ENCODE measurements around the gene CYP3A5. TPM values are rescaled to one million over a fixed set of nuclear protein-coding genes. Genes with fewer than 3 reads are reported as not detected.

Gene CYP3A5
- polyA plus RNA-seq, 2 of the 4 experiments (the other 2 are of a cell fraction) = 2.3 to 9.7 TPM

- TF ChIP-seq ELK1 (IDR thresholded peaks at IDR 0.05; ENCODE audit: low read depth, low read length) = no peak
- Histone ChIP-seq H3K27ac (no peak overlapping the region), H3K4me3 (no peak overlapping the region), H3K4me1 (no peaks in the 10 kb centered on the region), H3K4me2 (no peak overlapping the region), H3K9me3 (no peaks in the 10 kb centered on the region)
- no peak for FAIRE-seq
- DNase-seq (ENCODE audit: low read depth in 1 of 2, low spot score in 1 of 2) = no peak
- POLR2A ChIA-PET = interaction anchor here (0.6 to 0.8 kb wide), 2 partner anchors 12 to 157 kb away, joined by 3 to 4 read pairs; partner anchors contain the start of gene ZSCAN25
- CTCF ChIA-PET = interaction anchor here (1.1 to 5.2 kb wide), 7 partner anchors 10 to 362 kb away, joined by 3 to 39 read pairs (median 4); partner anchors contain the start of genes GJC3 and ZSCAN25
- 84% methylated on average over 14 of the region's 14 CpGs for WGBS (ENCODE audit: missing lambda C conversion rate)
- ATAC-seq = no peak
Measured at GRCh38 chr7:99628471-99629465, 51.0 kb downstream of the CYP3A5 start.

DNA sequence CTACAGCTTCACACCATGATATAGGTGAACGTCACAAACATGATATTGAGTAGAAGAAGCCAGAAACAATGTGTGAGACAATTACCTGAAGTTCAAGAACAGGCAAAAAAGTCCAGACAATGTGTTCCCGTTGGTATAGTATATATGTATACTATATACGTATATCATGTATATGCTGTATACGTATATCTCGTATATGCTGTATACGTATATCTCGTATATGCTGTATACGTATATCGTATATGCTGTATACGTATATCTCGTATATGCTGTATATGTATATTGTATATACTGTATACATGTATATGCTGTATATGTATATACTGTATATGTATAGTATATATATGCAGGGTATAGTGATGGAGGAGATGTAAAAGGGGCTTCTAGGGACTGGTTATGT is 52.3 kb downstream of the CYP3A5 start:
- DNase-seq (ENCODE audit: low read depth in 1 of 2, low spot score in 1 of 2) (no peak), ATAC-seq (no peak), FAIRE-seq (peak; percentile 68)
- no peak overlapping the region for H3K4me3 ChIP-seq
- no peak overlapping the region for H3K4me2 ChIP-seq
- TF ChIP-seq SMC3 (IDR thresholded peaks at IDR 0.05) (no peak), RAD21 (conservative IDR thresholded peaks at IDR 0.05 in 1 of 2, IDR thresholded peaks at IDR 0.05 in 1 of 2) (no peak), RFX5 (IDR thresholded peaks at IDR 0.05) (no peak), MAZ (IDR thresholded peaks at IDR 0.05; ENCODE audit: borderline replicate concordance, low read depth, low read length) (no peak), HOXA7 (CRISPR knock-in tag; IDR thresholded peaks at IDR 0.05) (no peak), BHLHE40 (IDR thresholded peaks at IDR 0.05; ENCODE audit: low read depth, low read length) (no peak), EHMT2 (IDR thresholded peaks at IDR 0.05; ENCODE audit: low read depth) (no peak)
- WGBS (ENCODE audit: missing lambda C conversion rate) = 94% methylated on average over 11 of the region's 11 CpGs
- CTCF ChIA-PET = interaction anchor here (0.8 to 2.0 kb wide), 4 partner anchors 10 to 322 kb away, joined by 3 to 8 read pairs (median 4); partner anchors contain the start of genes TRIM4 and ZSCAN25
- no peak overlapping the region for H3K27ac ChIP-seq
- H3K9me3 ChIP-seq = no peaks in the 10 kb centered on the region
- H3K4me1 ChIP-seq = no peaks in the 10 kb centered on the region
- POLR2A ChIA-PET = no interaction called here

DNA sequence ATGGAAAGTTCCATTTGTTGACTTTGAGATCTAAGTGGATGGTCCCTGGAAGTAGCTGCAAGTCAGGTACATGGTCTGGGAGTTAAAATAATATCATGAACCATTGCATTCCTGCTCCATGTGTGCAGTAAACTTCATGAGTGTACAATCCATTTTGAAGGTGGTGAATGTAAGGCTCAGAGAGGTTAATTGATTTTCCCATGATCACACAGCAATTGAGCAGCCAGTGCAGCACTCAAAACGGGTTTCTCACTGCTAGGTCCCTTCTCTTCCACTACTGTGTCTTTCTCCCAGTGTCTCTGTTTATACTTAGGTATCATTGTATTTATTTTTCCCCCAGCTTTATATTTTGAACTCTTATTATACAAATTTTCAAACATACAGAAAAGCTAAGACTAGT is 53.1 kb downstream of the CYP3A5 start:
- no peak for TF ChIP-seq KDM5A (IDR thresholded peaks at IDR 0.05)
- TF ChIP-seq ZFP36 (IDR thresholded peaks at IDR 0.05; ENCODE audit: borderline replicate concordance, partially characterized antibody) = peak; percentile 55
- no peak for TF ChIP-seq HOXA7 (CRISPR knock-in tag; IDR thresholded peaks at IDR 0.05)
- no peak for TF ChIP-seq RNF2 (IDR thresholded peaks at IDR 0.05; ENCODE audit: borderline replicate concordance, low read depth)
- FAIRE-seq (no peak), ATAC-seq (no peak), DNase-seq (ENCODE audit: low read depth in 1 of 2, low spot score in 1 of 2) (no peak)
- CTCF ChIA-PET = interaction anchor here (1.1 to 2.0 kb wide), 3 partner anchors 10 to 292 kb away, joined by 3 to 8 read pairs (median 4); partner anchors contain the start of genes TRIM4 and ZSCAN25
- Histone ChIP-seq H3K4me1 (no peaks in the 10 kb centered on the region), H3K27ac (no peak overlapping the region), H3K4me2 (no peak overlapping the region), H3K9me3 (no peaks in the 10 kb centered on the region), H3K4me3 (no peak overlapping the region)
- POLR2A ChIA-PET = no interaction called here
- 76% methylated on average over 1 of the region's 1 CpG for WGBS (ENCODE audit: missing lambda C conversion rate)

GRCh38 chr7:99625961-99626360 is 53.8 kb downstream of the CYP3A5 start:
- H3K27ac ChIP-seq = no peak overlapping the region
- H3K9me3 ChIP-seq = no peaks in the 10 kb centered on the region
- 92% methylated on average over 4 of the region's 4 CpGs for WGBS (ENCODE audit: missing lambda C conversion rate)
- TF ChIP-seq MAZ (IDR thresholded peaks at IDR 0.05; ENCODE audit: borderline replicate concordance, low read depth, low read length) = no peak
- no peak for TF ChIP-seq RCOR1 (IDR thresholded peaks at IDR 0.05; ENCODE audit: low read depth, low read length)
- no peak for TF ChIP-seq E2F6 (IDR thresholded peaks at IDR 0.05; ENCODE audit: borderline replicate concordance, low read depth)
- TF ChIP-seq, protein P1, sequence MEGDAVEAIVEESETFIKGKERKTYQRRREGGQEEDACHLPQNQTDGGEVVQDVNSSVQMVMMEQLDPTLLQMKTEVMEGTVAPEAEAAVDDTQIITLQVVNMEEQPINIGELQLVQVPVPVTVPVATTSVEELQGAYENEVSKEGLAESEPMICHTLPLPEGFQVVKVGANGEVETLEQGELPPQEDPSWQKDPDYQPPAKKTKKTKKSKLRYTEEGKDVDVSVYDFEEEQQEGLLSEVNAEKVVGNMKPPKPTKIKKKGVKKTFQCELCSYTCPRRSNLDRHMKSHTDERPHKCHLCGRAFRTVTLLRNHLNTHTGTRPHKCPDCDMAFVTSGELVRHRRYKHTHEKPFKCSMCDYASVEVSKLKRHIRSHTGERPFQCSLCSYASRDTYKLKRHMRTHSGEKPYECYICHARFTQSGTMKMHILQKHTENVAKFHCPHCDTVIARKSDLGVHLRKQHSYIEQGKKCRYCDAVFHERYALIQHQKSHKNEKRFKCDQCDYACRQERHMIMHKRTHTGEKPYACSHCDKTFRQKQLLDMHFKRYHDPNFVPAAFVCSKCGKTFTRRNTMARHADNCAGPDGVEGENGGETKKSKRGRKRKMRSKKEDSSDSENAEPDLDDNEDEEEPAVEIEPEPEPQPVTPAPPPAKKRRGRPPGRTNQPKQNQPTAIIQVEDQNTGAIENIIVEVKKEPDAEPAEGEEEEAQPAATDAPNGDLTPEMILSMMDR (IDR thresholded peaks at IDR 0.05) = no peak
- TF ChIP-seq BHLHE40 (IDR thresholded peaks at IDR 0.05; ENCODE audit: low read depth, low read length) = no peak
- no peak for TF ChIP-seq SREBF2 (IDR thresholded peaks at IDR 0.05)
- no peak for TF ChIP-seq RNF2 (IDR thresholded peaks at IDR 0.05; ENCODE audit: borderline replicate concordance, low read depth)
- no peak for TF ChIP-seq ELK1 (IDR thresholded peaks at IDR 0.05; ENCODE audit: low read depth, low read length)
- CTCF ChIA-PET = interaction anchor here (2.0 kb wide), 1 partner anchor 10 kb away, joined by 4 read pairs; no protein-coding TSS in a partner anchor
- POLR2A ChIA-PET = no interaction called here
- H3K4me1 ChIP-seq = no peaks in the 10 kb centered on the region
- H3K4me2 ChIP-seq = no peak overlapping the region
- DNase-seq (ENCODE audit: low read depth in 1 of 2, low spot score in 1 of 2) = no peak
- ATAC-seq = no peak; a peak in 1 of 6 replicates
- no peak overlapping the region for H3K4me3 ChIP-seq
- no peak for FAIRE-seq

Measured in A549 (cell line).